Activated naive CD8-positive, alpha-beta T cell treated with anti-CD3 and anti-CD28 coated beads, Interleukin-2, amount 50 U/mL, for 24 hours (primary cell): ENCODE measurements around the gene CORO2B.
"Not testable (repeated sequence)": the region's sequence is repeated elsewhere in the genome, so short reads cannot be mapped to it uniquely, and the experiment has no call there.

ENCODE experiments used
- ATAC-seq: fragments of 150-1000 bp; cut with Tn5 transposase; one replicate; pipeline ENCODE4 v1.10.0; 2021
- DNase-seq: peaks from one replicate; pipeline ENCODE4 v3.0.0; 2021
- H3K27ac Mint-ChIP-seq: one replicate; pipeline ENCODE4 v1.8.0; 2021; ENCODE audit warnings: mild to moderate bottlenecking, mixed read lengths
- H3K27me3 Mint-ChIP-seq: one replicate; pipeline ENCODE4 v1.8.0; 2021; ENCODE audit warnings: mixed read lengths
- H3K36me3 Mint-ChIP-seq: one replicate; pipeline ENCODE4 v1.8.0; 2021; ENCODE audit warnings: low read depth, mixed read lengths
- H3K4me1 Mint-ChIP-seq: one replicate; pipeline ENCODE4 v1.8.0; 2021; ENCODE audit warnings: mixed read lengths
- H3K4me3 Mint-ChIP-seq: one replicate; pipeline ENCODE4 v1.8.0; 2021; ENCODE audit warnings: mild to moderate bottlenecking, moderate library complexity, mixed read lengths
- H3K9me3 Mint-ChIP-seq: one replicate; pipeline ENCODE4 v1.8.0; 2021; ENCODE audit warnings: mixed read lengths

The CORO2B gene

DNA sequence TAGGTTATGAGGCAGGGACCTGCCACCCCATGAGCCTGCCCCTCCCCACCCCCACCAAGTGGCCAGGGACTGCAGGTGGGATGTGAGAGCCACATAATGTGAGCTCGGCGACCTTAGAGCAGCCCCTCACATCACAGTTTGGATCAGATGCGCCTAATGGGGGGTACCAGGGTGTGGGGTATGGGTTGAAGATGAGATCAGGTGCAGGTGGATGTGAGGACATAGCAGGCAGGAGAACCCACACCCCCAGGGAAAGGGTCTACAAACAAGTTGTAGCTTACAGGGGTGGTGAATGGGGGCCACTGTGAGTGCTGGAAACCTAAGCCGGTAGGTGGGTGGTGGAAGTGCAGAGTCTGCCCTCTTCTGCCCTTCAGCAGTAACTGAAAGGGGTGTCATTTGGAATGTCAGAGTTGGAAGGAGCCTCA lies 94.0 kb downstream of the CORO2B start:
- no peaks in the 10 kb centered on the region for H3K36me3 Mint-ChIP-seq
- no peaks in the 10 kb centered on the region for H3K9me3 Mint-ChIP-seq
- peaks cover 3% of the 10 kb centered on the region for H3K27me3 Mint-ChIP-seq
- DNase-seq (no peak), ATAC-seq (no peak)
- no peak overlapping the region for H3K27ac Mint-ChIP-seq
- H3K4me3 Mint-ChIP-seq = no peak overlapping the region
- H3K4me1 Mint-ChIP-seq = peaks cover 9% of the 10 kb centered on the region

DNA sequence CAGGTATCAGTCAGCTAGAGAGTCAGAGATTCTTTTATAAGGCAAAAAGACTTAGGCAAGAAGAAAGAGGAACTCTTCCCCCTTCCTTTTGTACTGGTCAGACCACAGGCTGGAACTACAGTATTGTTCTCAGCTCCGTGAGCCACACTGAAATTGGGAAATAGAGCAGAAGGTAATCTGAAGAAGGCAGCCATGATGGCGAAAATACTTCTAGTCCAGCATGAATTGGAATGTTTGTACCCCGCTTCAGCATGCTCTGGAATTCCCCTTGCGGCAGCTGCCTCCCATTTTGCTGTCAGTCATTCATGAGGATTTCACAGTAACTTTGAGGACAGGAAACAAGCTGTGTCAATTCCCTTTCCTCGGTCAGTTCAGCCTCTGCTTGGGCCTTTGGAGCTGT lies 96.2 kb downstream of the CORO2B start:
- Mint-ChIP-seq H3K27me3 (peaks cover 3% of the 10 kb centered on the region), H3K27ac (no peak overlapping the region), H3K4me1 (peaks cover 9% of the 10 kb centered on the region), H3K9me3 (no peaks in the 10 kb centered on the region), H3K36me3 (no peaks in the 10 kb centered on the region), H3K4me3 (no peak overlapping the region)
- DNase-seq (no peak), ATAC-seq (no peak)

DNA sequence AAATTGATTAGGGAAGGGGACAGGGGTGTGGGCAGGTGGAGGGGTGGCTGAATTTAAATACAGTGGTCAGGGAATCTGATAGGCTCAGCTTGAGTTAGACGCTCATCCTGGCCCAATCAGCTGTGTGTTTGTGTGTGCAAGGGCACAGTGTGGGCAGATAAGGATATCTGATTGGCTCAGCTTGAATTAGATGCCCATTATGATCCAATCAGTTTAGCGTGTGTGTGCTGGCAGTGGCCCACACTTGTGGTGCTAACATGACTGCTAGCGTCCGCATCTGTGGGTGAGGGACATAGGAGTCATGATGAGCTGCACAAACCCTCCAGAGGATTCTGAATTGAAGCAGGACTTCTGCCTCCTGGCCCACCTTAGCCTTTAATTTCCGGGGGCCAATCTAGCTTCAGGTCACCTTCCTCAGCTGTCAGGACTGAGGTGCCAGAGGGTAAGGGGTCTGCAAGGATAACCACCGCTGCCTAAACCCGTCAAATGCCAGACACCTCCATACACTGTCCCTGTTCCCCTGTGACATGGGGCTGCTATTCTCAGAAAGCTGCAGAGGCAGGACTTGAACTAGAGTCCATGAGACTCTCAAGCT lies 97.3 kb downstream of the CORO2B start:
- DNase-seq (no peak), ATAC-seq (no peak)
- Mint-ChIP-seq H3K9me3 (no peaks in the 10 kb centered on the region), H3K4me1 (peaks cover 9% of the 10 kb centered on the region), H3K27ac (no peak overlapping the region), H3K27me3 (peaks cover 3% of the 10 kb centered on the region), H3K4me3 (no peak overlapping the region), H3K36me3 (no peaks in the 10 kb centered on the region)

DNA sequence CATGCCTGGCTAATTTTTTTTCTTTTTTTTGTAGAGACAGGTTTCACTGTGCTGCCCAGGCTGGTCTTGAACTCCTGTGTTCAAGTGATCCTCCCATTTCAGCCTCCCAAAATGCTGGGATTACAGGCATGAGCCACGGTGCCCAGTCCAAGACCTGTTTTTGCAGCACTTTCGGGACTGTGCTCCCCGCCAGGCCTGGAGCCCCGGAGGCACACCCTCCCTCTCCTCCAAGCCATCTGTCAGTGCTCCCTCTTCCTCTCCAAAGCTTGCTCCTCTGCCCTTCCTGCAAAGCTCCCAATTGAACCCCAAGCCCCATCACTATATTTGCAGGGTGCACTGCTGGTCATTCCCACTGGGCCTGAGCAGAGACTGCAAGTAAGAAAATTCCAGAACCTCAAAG lies 98.1 kb downstream of the CORO2B start:
- Mint-ChIP-seq H3K27me3 (peaks cover 2% of the 10 kb centered on the region), H3K36me3 (no peaks in the 10 kb centered on the region), H3K4me1 (peaks cover 9% of the 10 kb centered on the region), H3K27ac (no peak overlapping the region), H3K9me3 (no peaks in the 10 kb centered on the region), H3K4me3 (no peak overlapping the region)
- no peak for ATAC-seq
- no peak for DNase-seq

DNA sequence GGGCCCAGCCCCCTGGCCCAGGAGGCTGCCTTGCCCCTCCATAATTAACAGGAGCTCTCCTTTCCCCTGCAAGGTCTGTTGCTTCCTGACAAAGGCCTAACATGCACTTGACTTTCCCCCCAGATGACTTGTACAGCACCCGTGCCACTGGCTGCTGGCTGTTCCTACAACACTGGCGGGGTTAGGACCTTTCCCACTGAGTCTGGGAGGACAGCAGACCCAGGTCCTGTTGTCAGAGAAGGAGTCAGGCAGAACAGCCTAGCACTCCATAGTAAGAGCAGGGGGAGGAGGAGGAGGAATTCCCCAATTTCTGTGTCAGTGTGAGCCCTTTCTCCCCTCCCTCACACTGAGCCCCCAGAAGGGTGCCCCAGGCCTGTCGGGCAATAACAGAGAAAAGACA lies 99.2 kb downstream of the CORO2B start:
- no peak for DNase-seq
- Mint-ChIP-seq H3K4me1 (peaks cover 9% of the 10 kb centered on the region), H3K27me3 (peaks cover 2% of the 10 kb centered on the region), H3K9me3 (no peaks in the 10 kb centered on the region), H3K36me3 (no peaks in the 10 kb centered on the region), H3K27ac (no peak overlapping the region), H3K4me3 (no peak overlapping the region)
- no peak for ATAC-seq

DNA sequence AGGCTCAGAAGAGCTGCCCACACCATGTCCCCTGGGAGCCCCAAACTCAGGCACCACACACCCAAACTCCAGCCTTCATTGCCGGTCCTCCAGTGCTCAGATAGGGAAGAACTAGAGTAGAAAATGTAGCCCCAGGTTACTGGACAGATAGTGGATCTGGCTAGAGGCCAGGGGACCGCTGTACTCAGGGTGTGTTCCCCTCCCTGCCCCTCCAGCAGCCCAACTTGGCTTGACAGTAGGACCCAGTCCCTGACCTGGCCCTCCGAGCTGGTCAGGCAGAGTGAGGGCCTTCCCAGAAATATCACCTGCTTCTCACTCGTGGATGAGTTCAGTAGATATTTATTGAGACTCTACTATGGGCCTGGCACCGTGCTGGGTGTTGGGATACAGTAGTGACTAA lies 100.0 kb downstream of the CORO2B start:
- ATAC-seq = no peak
- Mint-ChIP-seq H3K27ac (no peak overlapping the region), H3K4me3 (no peak overlapping the region), H3K4me1 (peaks cover 9% of the 10 kb centered on the region), H3K9me3 (no peaks in the 10 kb centered on the region), H3K36me3 (no peaks in the 10 kb centered on the region), H3K27me3 (peaks cover 2% of the 10 kb centered on the region)
- no peak for DNase-seq

DNA sequence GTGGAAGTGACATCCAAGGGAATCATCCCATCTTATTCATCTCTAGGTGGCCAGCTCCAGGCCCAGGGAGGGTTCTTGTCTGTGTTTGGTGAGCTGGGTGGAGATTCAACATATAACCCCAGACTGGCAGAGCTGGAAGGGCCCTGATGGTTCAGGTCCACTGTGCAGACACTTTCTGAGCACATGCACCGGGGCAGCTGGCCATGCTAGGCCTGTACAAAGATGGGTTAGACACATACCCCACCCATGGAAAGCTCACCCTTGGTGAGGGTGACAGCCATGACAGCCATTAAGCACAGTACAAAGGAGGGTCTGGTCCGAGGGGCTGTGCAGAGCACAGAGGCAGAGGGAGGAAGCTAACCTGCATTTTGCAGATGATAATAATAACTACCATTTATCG lies 100.4 kb downstream of the CORO2B start:
- peaks cover 6% of the 10 kb centered on the region for H3K4me1 Mint-ChIP-seq
- no peaks in the 10 kb centered on the region for H3K27me3 Mint-ChIP-seq
- no peak overlapping the region for H3K4me3 Mint-ChIP-seq
- no peaks in the 10 kb centered on the region for H3K9me3 Mint-ChIP-seq
- DNase-seq = no peak
- H3K36me3 Mint-ChIP-seq = no peaks in the 10 kb centered on the region
- no peak overlapping the region for H3K27ac Mint-ChIP-seq
- no peak for ATAC-seq

DNA sequence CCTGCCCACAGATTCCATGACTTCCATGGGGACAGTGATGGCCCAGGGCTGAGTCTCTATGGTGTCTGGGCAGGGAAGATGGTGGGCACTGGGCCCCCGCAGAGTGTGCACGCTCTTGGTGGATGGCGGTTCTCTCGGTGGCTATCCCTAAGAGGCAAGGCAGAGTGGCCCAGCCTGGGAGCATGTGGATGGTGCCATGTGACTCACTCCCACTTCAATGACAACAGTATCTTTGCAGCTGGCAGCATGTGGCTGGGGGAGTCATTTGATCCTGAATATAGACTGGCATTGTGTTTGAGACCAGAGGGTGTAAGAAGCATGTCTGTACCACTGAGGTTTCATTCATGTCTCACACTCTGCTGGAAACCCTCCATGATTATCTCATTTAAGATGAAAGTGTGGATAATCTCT lies 101.2 kb downstream of the CORO2B start:
- DNase-seq = no peak
- Mint-ChIP-seq H3K27me3 (no peaks in the 10 kb centered on the region), H3K4me1 (peaks cover 3% of the 10 kb centered on the region), H3K36me3 (no peaks in the 10 kb centered on the region), H3K4me3 (no peak overlapping the region), H3K9me3 (no peaks in the 10 kb centered on the region), H3K27ac (no peak overlapping the region)
- no peak for ATAC-seq

DNA sequence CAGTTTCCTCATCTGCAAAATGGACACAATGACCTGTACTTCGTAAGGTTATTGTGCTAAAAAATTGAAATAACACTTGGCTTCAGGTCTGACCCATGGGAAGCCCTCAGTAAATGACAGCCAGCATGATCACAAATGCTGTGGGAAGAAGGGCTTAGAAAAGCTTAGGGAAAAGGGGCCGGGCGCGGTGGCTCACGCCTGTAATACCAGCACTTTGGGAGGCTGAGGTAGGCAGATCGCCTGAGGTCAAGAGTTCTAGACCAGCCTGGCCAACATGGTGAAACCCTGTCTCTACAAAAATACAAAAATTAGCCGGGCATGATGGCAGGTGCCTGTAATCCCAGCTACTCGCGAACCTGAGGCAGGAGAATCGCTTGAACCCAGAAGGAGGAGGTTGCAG lies 102.0 kb downstream of the CORO2B start:
- DNase-seq, H3K4me1 Mint-ChIP-seq, H3K9me3 Mint-ChIP-seq, ATAC-seq, H3K4me3 Mint-ChIP-seq, H3K36me3 Mint-ChIP-seq, H3K27me3 Mint-ChIP-seq, H3K27ac Mint-ChIP-seq: not testable (repeated sequence)

DNA sequence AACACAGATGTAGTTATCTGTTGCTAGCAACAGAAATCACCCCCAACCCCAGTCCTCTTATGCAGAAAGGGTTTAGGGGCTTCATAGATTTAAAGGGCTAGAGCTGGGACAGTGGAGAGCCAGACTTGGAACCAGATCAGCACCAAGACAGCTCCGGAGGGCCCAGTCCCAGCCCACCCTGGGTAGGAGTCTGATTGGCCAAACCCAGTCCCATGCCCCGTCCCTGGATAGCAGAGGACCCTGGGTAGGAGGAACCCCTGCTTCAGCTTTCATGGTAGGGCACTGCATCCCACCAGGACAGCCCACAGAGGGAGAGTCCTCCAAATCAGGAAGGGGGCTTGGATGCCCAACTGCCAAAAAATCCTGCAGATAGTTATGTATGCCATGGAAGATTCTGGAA lies 103.0 kb downstream of the CORO2B start:
- no peak for ATAC-seq
- DNase-seq = no peak
- Mint-ChIP-seq H3K4me3 (no peak overlapping the region), H3K27ac (no peak overlapping the region), H3K9me3 (no peaks in the 10 kb centered on the region), H3K36me3 (no peaks in the 10 kb centered on the region), H3K27me3 (no peaks in the 10 kb centered on the region), H3K4me1 (no peaks in the 10 kb centered on the region)

DNA sequence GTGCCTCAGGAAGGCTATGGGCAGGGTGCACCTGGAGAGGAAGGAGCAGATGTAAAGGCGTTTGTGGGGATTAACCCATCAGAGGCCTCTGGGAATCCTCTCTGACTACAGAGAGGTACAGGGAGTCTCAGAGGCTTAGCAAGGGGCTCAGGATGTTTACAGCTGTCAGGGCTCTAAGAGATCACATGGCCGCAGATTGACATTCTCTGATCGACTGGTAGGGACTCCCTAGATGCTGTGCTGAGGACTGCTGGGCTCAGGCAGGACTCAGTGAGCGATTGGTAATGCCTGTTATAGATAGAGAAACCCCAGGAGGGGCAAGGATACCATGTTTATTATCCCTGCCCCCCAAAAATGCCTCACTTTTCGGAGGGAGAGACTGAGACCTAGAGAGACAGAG lies 103.5 kb downstream of the CORO2B start:
- Mint-ChIP-seq H3K9me3 (no peaks in the 10 kb centered on the region), H3K4me3 (no peak overlapping the region), H3K27ac (no peak overlapping the region), H3K4me1 (no peaks in the 10 kb centered on the region), H3K27me3 (no peaks in the 10 kb centered on the region), H3K36me3 (no peaks in the 10 kb centered on the region)
- ATAC-seq (no peak), DNase-seq (no peak)

DNA sequence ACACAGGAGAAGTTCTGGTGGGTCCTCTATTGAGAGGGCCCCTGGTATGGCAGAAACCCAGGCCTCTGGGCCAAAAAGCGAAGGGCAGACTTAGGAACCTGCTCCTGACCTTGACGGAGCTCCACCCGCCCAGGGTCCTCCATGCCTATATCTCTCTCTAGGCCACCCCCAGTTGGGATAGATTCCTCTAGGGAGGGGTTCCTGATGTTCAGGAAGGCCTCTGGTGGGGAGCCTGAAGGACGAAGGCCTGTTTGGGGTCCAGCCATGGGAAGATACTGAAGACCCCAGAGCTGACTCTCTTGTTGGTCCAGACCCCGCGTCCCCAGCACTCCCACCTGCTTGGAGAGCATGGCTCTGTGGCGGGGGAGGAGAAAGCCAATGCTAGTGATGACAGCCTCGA lies 104.2 kb downstream of the CORO2B start:
- DNase-seq (no peak), ATAC-seq (no peak)
- H3K27me3 Mint-ChIP-seq = no peaks in the 10 kb centered on the region
- H3K9me3 Mint-ChIP-seq = no peaks in the 10 kb centered on the region
- H3K36me3 Mint-ChIP-seq = no peaks in the 10 kb centered on the region
- no peaks in the 10 kb centered on the region for H3K4me1 Mint-ChIP-seq
- no peak overlapping the region for H3K27ac Mint-ChIP-seq
- no peak overlapping the region for H3K4me3 Mint-ChIP-seq

DNA sequence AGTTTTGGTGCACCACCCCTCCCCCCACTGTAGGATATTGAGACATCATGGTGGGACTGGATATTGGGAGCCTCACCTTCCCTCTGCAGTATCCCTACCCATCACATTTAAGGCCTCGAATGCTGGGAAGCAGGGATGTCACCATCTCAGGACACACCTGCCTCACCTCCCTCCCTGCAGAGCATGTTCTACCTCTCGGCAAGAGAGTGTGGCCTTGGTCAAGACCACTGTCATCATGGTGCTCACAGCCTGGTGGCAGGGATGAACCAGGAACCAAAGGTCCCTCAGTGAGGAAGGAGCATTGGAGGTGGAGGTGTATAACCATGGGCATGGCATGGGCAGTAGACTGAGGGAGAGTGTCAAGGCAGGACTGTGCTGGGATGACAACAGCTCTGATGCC lies 104.8 kb downstream of the CORO2B start:
- no peaks in the 10 kb centered on the region for H3K27me3 Mint-ChIP-seq
- H3K9me3 Mint-ChIP-seq = no peaks in the 10 kb centered on the region

DNA sequence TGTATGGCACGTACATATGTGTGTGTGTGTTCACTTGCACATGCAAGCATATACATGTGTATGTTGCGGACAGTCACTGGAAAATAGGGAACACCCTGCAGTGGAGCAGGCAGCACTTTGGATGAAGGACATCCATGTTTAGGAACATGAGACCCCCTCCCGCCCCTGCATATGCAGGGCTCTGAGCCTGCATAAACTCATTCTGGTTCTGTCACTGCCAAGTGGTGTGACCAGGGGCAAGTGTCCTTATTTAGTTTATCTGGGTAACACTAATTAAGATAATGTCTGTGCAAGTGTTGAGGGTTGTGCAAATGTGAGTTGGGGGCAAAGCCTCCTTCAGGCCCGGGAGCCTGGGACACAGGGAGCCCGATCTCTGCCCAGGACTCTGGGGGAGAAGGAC lies 105.7 kb downstream of the CORO2B start:
- Mint-ChIP-seq H3K9me3 (no peaks in the 10 kb centered on the region), H3K27ac (no peak overlapping the region), H3K4me1 (no peaks in the 10 kb centered on the region), H3K4me3 (no peak overlapping the region), H3K27me3 (no peaks in the 10 kb centered on the region), H3K36me3 (no peaks in the 10 kb centered on the region)
- ATAC-seq (no peak), DNase-seq (no peak)

More for the DNA sequence above, 104.8 kb downstream of the CORO2B start:
- H3K27ac Mint-ChIP-seq = no peak overlapping the region
- DNase-seq = no peak
- no peak overlapping the region for H3K4me3 Mint-ChIP-seq
- no peaks in the 10 kb centered on the region for H3K36me3 Mint-ChIP-seq
- no peak for ATAC-seq
- no peaks in the 10 kb centered on the region for H3K4me1 Mint-ChIP-seq

DNA sequence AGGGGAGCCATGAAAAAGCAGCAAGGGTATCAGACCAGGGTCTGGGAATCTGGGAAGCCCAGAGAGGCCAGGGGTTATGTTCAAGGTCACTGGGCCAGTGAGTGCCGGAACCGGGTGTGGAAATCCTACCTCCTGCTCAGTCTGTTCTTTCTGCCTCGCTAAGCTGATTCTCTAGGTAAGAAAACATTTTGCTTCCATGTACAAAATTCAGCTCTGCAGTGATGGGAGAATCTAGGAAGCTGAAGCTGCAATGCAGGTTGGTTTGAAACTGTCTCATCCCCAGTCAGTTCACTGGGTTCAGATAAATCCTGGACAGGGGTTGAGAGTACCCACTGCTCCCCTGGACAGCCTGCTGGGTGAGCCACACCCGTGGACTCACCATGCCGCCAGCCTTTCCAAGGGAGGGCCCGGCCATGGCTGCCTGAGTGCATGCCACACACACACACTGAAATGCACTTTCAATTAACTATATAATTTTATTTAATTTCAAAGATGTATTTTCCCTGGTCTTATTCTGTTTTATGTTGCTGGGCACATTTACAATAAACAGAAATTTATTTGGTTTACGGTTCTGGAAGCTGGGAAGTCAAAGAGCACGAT lies 108.4 kb downstream of the CORO2B start:
- Mint-ChIP-seq H3K4me1 (no peaks in the 10 kb centered on the region), H3K9me3 (no peaks in the 10 kb centered on the region)

DNA sequence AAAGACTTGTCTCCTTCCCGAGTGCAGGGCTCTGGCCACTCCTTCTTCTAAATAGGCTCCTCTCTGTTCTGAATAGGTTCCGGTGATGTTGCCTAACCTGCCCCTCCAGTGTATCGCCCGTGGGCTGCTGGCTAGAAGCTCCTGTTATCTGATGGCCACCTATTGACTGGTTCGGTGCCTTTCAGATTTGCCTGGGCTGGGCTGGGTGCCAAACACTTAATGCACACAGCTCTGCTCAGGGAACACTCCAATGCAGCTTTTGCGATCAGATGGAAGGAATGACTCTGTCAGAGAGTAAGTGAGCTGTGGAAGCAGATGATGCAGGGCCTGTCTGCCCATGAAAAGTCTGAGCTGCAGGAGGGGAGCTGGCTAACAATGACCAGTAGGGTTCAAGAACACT lies 112.9 kb downstream of the CORO2B start:
- Mint-ChIP-seq H3K4me3 (no peak overlapping the region), H3K4me1 (peaks cover 6% of the 10 kb centered on the region), H3K27me3 (no peaks in the 10 kb centered on the region), H3K9me3 (no peaks in the 10 kb centered on the region), H3K36me3 (no peaks in the 10 kb centered on the region), H3K27ac (no peak overlapping the region)
- DNase-seq = no peak
- ATAC-seq = no peak

More for the DNA sequence above, 108.4 kb downstream of the CORO2B start:
- H3K27ac Mint-ChIP-seq = no peak overlapping the region
- no peak for ATAC-seq
- no peaks in the 10 kb centered on the region for H3K36me3 Mint-ChIP-seq
- H3K4me3 Mint-ChIP-seq = no peak overlapping the region
- no peaks in the 10 kb centered on the region for H3K27me3 Mint-ChIP-seq
- no peak for DNase-seq
